IPS-18a (cell line): ENCODE data around the gene TMEM169.
A peak's percentile ranks its signal among the peaks of the same experiment; 100 is the strongest.
"Not testable (repeated sequence)": the region's sequence is repeated elsewhere in the genome, so short reads cannot be mapped to it uniquely, and the experiment has no call there.

Experiments
- H3K27ac ChIP-seq: one replicate; pipeline ENCODE4 v1.5.1; 2013; ENCODE audit warnings: low read length
- H3K27me3 ChIP-seq: one replicate; pipeline ENCODE4 v1.6.1; 2013; ENCODE audit warnings: mild to moderate bottlenecking, low read length; ENCODE audit not compliant: control insufficient read depth, insufficient read depth
- H3K36me3 ChIP-seq: one replicate; pipeline ENCODE4 v1.6.1; 2013; ENCODE audit warnings: low read depth, low read length; ENCODE audit not compliant: control insufficient read depth
- H3K4me1 ChIP-seq: one replicate; pipeline ENCODE4 v1.6.1; 2013; ENCODE audit warnings: low read depth, low read length; ENCODE audit not compliant: control insufficient read depth
- H3K4me3 ChIP-seq: one replicate; pipeline ENCODE4 v1.5.1; 2013; ENCODE audit warnings: low read length
- H3K9ac ChIP-seq: one replicate; pipeline ENCODE4 v1.6.1; 2013; ENCODE audit warnings: mild to moderate bottlenecking, low read length, moderate library complexity
- H3K9me3 ChIP-seq: one replicate; pipeline ENCODE4 v1.6.1; 2013; ENCODE audit warnings: low read depth, low read length; ENCODE audit not compliant: control insufficient read depth

Gene TMEM169

DNA sequence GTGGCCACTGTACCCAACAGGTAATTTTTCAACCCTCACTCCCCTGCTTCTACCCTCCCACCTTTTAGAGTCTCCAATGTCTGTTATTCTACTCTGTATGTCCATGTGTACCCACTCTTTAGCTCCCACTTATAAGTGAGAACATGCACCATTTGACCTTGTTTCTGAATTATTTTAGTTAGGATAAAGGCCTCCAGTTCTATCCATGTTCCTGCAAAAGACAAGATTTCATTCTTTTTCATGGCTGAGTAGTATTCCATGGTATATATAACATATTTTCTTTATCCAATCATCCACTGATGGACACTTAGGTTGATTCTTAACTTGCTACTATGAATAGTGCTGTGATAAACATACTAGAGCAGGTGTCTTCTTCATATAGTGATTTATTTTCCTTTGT lies 9.2 kb upstream of the TMEM169 start:
- Histone ChIP-seq H3K9ac (no peak overlapping the region), H3K9me3 (no peaks in the 10 kb centered on the region), H3K27ac (no peak overlapping the region), H3K27me3 (no peaks in the 10 kb centered on the region), H3K36me3 (no peaks in the 10 kb centered on the region), H3K4me1 (no peaks in the 10 kb centered on the region), H3K4me3 (no peak overlapping the region)

DNA sequence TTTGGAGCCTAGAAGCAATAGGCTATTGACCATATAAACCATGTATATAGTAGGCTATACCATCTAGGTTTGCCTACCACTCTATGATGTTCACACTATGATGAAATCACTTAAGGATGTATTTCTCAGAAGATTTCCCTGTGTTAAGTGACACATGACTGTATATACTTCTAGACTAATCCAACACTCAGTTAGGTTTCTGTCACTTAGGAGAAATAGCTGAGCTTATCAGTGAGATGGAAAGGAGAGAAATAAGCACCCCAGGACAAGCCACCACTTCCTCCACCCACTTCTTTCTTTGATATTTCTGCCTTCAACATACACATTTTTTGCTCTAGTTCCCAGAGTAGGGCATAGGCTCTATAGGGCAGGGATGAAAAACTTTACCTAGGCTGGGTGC lies 7.9 kb upstream of the TMEM169 start:
- Histone ChIP-seq H3K4me3 (no peak overlapping the region), H3K27me3 (no peaks in the 10 kb centered on the region), H3K4me1 (no peaks in the 10 kb centered on the region), H3K9ac (no peak overlapping the region), H3K27ac (no peak overlapping the region), H3K9me3 (no peaks in the 10 kb centered on the region), H3K36me3 (no peaks in the 10 kb centered on the region)

DNA sequence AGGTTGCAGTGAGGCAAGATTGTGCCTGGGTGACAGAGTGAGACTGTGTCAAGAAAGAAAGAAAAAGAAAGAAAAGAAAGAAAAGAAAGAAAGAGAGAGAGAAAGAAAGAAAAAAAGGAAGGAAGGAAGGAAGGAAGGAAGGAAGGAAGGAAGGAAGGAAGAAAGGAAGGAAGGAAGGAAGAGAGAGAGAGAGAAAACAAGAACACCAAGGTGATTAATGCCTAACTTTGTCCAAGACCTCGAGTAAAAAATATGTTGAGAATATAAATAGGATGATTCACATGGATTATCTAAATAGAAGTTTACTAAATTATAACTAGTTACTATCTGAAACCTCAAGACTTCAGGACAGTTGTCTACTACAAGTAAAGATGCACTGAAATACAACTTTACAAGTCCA lies 7.3 kb upstream of the TMEM169 start:
- Histone ChIP-seq H3K4me1 (no peaks in the 10 kb centered on the region), H3K36me3 (no peaks in the 10 kb centered on the region), H3K9me3 (no peaks in the 10 kb centered on the region), H3K27me3 (no peaks in the 10 kb centered on the region), H3K4me3 (no peak overlapping the region), H3K27ac (no peak overlapping the region), H3K9ac (no peak overlapping the region)

DNA sequence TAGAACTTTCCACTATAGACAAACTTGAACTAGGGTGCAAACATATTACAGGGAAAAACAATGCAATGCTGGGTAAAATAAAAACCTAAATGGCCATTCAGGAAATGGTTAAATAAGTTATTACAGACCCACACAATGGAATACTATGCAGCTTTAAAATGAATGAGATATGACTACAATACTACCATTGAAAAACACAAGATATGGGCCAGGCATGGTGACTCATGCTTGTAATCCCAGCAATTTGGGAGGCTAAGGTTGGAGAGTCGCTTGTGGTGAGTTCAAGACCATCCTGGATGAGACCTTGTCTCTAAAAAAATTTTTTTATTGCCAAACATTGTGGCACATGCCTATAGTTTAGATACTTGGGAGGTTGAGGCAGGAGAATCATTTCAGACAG lies 6.9 kb upstream of the TMEM169 start:
- no peak overlapping the region for H3K27ac ChIP-seq
- H3K9me3 ChIP-seq, result no peaks in the 10 kb centered on the region
- no peaks in the 10 kb centered on the region for H3K4me1 ChIP-seq
- H3K4me3 ChIP-seq, result no peak overlapping the region
- no peaks in the 10 kb centered on the region for H3K27me3 ChIP-seq
- no peak overlapping the region for H3K9ac ChIP-seq
- H3K36me3 ChIP-seq, result no peaks in the 10 kb centered on the region

DNA sequence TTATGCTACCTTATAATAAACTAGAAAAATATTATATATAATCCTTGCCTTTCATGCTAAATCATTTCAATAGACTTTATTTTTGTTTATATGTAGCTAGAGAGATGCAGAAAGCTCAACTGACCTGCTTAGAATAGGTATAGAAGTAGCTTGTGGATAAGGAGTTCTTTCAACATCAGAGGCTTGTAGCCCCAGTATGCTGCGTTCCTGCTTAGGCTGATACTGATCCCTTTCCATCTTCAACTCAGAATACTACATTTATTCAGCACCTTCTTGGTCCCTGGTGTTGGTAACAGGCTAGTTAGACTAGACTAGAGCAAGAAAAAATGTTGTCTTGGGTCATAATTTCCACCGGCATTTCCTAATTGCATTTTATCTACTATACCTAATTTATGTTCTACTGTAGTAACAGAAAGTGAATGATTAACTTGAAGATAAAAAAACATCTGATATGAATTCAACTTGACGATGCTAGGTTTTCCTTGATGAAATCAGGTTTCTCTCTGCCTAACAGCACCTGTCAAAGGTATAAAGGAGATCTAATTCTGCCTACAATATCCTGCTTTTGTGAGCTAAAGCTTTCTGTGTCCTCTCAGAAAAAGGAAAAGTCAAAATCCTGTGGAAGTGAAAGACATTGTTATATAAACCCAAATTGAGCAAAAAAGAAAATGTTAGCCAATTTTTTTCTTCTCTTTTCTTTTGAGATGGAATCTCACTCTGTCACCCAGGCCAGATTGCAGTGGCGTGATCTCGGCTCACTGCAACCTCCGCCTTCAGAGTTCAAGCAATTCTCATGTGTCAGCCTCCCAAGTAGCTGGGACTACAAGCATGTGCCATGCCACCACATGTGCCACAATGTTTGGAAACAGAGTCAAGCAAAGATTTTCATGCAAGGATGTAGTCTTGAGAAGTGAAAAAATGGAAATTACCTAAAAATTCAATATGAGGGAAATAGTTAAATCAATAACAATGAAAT lies 5.9 kb upstream of the TMEM169 start:
- no peak overlapping the region for H3K27ac ChIP-seq

DNA sequence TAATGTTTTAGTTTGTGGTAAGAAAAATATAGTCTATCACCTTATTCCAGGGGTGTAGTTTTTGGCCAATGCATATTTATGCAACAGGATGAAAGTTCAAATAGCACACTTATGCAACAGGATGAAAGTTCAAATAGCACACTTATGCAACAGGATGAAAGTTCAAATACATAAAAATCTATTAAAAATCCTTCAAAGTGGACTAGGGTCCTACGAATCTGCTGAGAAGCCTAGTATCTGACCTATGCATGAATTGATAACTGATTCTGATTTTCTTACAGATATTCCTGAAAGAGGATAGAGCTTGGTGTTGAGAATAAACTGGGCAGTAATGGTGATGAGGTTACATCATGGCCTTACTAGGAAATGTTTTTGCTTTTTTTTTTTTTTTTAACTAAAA lies 2.9 kb upstream of the TMEM169 start:
- no peaks in the 10 kb centered on the region for H3K27me3 ChIP-seq
- no peaks in the 10 kb centered on the region for H3K36me3 ChIP-seq
- no peak overlapping the region for H3K27ac ChIP-seq
- no peaks in the 10 kb centered on the region for H3K9me3 ChIP-seq
- H3K4me3 ChIP-seq, result no peak overlapping the region
- H3K4me1 ChIP-seq, result peaks cover 15% of the 10 kb centered on the region
- no peak overlapping the region for H3K9ac ChIP-seq

More for the DNA sequence above, 5.9 kb upstream of the TMEM169 start:
- Histone ChIP-seq H3K9me3 (no peaks in the 10 kb centered on the region), H3K4me3 (no peak overlapping the region), H3K9ac (no peak overlapping the region), H3K36me3 (no peaks in the 10 kb centered on the region), H3K27me3 (no peaks in the 10 kb centered on the region), H3K4me1 (no peaks in the 10 kb centered on the region)

DNA sequence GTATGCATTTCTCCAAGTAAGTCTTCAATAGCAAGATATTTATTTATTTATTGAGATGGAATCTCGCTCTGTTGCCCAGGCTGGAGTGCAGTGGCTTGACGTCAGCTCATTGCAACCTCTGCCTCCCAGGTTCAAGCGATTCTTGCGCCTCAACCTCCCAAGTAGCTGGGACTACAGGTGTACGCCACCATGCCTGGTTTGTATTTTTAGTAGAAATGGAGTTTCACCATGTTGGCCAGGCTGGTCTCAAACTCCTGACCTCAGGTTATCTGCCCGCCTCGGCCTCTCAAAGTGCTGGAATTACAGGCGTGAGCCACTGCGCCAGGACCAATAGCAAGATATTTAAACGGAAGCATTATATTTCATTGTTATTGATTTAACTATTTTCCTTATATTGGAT lies 1.7 kb upstream of the TMEM169 start:
- H3K27me3 ChIP-seq, H3K9ac ChIP-seq, H3K27ac ChIP-seq, H3K36me3 ChIP-seq, H3K9me3 ChIP-seq, H3K4me3 ChIP-seq: not testable (repeated sequence)
- peaks cover 24% of the 10 kb centered on the region for H3K4me1 ChIP-seq

DNA sequence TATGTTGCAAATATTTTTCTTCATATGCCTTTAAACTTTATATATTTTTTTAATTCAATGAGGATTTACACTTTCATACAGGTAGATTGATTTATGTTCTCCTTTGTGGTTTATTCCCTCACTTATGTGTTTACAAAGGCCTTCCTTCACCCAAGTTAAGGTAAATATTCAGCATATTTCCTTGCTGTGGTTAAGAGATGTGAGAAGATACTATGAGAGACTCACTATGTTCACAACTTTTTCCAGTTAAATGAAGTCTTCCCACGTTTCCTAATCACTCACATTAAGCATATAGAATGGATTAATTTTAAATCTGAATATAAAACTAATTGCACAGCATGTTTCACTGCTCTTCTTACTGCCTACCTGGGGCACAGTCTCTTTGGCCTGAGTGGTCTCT lies 707 bp upstream of the TMEM169 start:
- no peak overlapping the region for H3K27ac ChIP-seq
- H3K36me3 ChIP-seq, result no peaks in the 10 kb centered on the region

DNA sequence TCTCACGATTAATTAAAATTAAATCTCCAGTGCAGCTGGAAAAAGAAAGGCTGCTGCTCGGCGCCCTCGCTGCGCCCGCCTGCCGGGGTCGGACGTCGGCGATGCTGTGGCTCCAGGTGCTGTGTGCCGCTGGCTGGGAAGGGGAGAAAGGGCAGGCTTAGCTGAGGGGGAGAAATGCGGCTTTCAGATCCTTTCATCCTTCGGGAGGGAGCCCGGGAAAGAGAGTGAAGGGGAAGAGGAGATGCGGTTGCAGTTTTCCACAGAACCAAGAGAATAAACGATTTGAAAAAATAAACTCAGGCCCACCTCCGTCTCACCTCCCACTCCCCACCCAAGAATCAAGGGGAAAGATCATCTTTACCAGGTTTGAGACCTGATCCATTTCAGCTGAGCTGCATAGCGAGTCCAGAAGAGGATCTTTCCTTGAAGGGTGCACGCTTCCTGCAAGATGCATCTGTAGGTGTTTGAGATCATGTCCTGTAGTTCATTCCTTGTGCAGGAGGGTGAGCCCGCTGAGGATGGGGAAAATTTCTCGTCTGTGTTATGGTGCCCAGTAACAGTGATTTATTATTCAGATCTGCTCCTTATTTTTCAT lies 495 bp downstream of the TMEM169 start:
- Histone ChIP-seq H3K4me3 (peak overlapping the region; percentile 81), H3K4me1 (peaks cover 24% of the 10 kb centered on the region), H3K9ac (peak overlapping the region; percentile 78), H3K27me3 (no peaks in the 10 kb centered on the region), H3K27ac (no peak overlapping the region), H3K9me3 (no peaks in the 10 kb centered on the region), H3K36me3 (no peaks in the 10 kb centered on the region)

More for the DNA sequence above, 707 bp upstream of the TMEM169 start:
- H3K4me1 ChIP-seq, result peaks cover 24% of the 10 kb centered on the region
- H3K9me3 ChIP-seq, result no peaks in the 10 kb centered on the region
- no peaks in the 10 kb centered on the region for H3K27me3 ChIP-seq
- H3K9ac ChIP-seq, result peak overlapping the region; percentile 78
- peak overlapping the region; percentile 81 for H3K4me3 ChIP-seq

DNA sequence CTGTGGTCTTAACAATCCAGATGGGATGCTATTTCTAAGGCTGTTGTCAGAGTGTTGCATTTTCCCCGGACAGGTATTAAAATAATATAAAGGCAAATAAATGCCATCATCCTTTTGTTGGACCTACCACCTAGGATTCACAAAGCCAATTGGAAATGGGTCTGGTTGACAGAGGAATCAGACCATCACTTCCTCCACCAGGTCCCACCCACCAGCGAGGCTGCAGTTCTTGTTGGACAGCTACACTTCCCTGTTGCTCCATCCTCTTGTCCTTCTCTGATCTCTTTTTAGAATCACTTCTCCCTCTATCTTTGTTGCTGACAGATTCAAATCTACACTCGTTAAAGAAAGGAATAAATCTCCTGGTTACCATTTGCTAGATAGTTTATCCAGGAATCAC lies 1.1 kb downstream of the TMEM169 start:
- H3K9ac ChIP-seq, result no peak overlapping the region
- peak overlapping the region; percentile 81 for H3K4me3 ChIP-seq
- no peaks in the 10 kb centered on the region for H3K27me3 ChIP-seq
- H3K36me3 ChIP-seq, result no peaks in the 10 kb centered on the region
- no peak overlapping the region for H3K27ac ChIP-seq
- no peaks in the 10 kb centered on the region for H3K9me3 ChIP-seq
- peaks cover 24% of the 10 kb centered on the region for H3K4me1 ChIP-seq

DNA sequence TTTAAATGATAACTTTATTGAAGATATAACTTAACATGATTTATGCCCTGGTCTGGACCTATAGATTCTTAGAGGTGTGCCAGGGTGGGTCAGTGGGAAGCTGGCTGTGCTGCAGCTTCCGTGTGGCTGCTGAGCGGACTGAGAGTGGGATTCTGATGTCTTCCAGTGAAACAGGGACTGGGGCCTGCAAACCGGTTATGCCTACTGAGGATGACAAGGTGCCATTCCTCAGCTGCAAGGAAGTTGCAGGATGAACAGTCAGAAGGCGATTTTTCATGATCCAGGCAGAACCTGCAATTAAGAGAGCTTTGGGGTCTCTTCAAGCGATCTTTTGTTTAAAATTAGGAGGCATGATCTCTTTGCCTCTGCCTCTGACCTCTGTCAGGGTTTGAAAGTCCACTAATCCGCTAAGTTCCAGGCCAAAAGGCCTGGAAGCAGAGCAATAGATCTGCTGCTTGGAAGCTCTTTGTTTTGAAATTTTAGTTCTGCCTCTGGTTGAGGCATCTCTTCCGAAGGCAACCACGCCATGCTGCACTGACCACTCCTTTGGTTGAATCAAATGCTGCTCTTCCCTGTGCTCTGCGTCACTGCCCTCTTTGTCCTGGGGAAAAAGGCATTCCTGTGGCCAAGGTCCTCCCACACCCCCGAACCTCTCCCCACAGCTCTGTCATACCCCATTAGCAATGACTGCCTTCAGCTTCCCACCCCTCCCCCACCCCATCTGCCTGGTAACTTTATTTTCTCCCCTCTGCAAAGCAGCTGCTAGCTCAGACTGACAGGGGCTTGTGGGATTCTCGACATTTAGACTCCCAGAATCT lies 2.0 kb downstream of the TMEM169 start:
- no peaks in the 10 kb centered on the region for H3K36me3 ChIP-seq
- peak overlapping the region; percentile 15 for H3K27ac ChIP-seq
- H3K9ac ChIP-seq, result peak overlapping the region; percentile 50
- peaks cover 24% of the 10 kb centered on the region for H3K4me1 ChIP-seq
- H3K27me3 ChIP-seq, result no peaks in the 10 kb centered on the region
- H3K9me3 ChIP-seq, result no peaks in the 10 kb centered on the region
- H3K4me3 ChIP-seq, result peak overlapping the region; percentile 15
